ENCODE data around the gene CACNA1E.

- TF ChIP-seq POLR2A (IDR thresholded peaks at IDR 0.05), result no peak
- TF ChIP-seq CTCF (IDR thresholded peaks at IDR 0.05), result no peak
Measured at GRCh38 chr1:181469829-181470228, 13.5 kb upstream of the CACNA1E start.

Data from Peyer's patch (tissue), 4 donors.